Stimulated activated naive B cell treated with anti-CD40 and anti-IgM and Interleukin-4, amounts not matched to agents 10 μg/mL and 1 μg/mL and 100 μg/mL, for 72 hours (primary cell): ENCODE results near the gene GABBR2.

ENCODE experiments used
- ATAC-seq, 2 donors: fragments of 150-1000 bp; cut with Tn5 transposase; replicated peaks; 2 replicates each; pipeline ENCODE4 v1.10.0; 2021; ENCODE audit warnings: moderate library complexity in 1 of 2
- DNase-seq: peaks from one replicate; pipeline ENCODE4 v3.0.0; 2021
- H3K27ac Mint-ChIP-seq: one replicate; pipeline ENCODE4 v1.8.0; 2022; ENCODE audit warnings: mild to moderate bottlenecking, mixed read lengths
- H3K27me3 Mint-ChIP-seq, 2 donors: one replicate each; pipeline ENCODE4 v1.8.0; 2022; ENCODE audit warnings: mixed read lengths in 2 of 2
- H3K36me3 Mint-ChIP-seq, 2 donors: one replicate each; pipeline ENCODE4 v1.8.0; 2022; ENCODE audit warnings: mixed read lengths in 2 of 2, mild to moderate bottlenecking in 1 of 2
- H3K4me1 Mint-ChIP-seq, 2 donors: one replicate each; pipeline ENCODE4 v1.8.0; 2022; ENCODE audit warnings: mixed read lengths in 2 of 2, mild to moderate bottlenecking in 1 of 2
- H3K4me3 Mint-ChIP-seq, 2 donors: one replicate each; pipeline ENCODE4 v1.8.0; 2022; ENCODE audit warnings: mild to moderate bottlenecking in 2 of 2, mixed read lengths in 2 of 2, moderate library complexity in 1 of 2
- H3K9me3 Mint-ChIP-seq, 2 donors: one replicate each; pipeline ENCODE4 v1.8.0; 2022; ENCODE audit warnings: mixed read lengths in 2 of 2, mild to moderate bottlenecking in 1 of 2

Gene GABBR2

GRCh38 chr9:98565152-98566135, 143.3 kb downstream of the GABBR2 start:
- no peak overlapping the region for H3K4me3 Mint-ChIP-seq

GRCh38 chr9:98564714-98565113, 144.0 kb downstream of the GABBR2 start:
- Mint-ChIP-seq H3K4me1 (no peaks in the 10 kb centered on the region), H3K36me3 (no peaks in the 10 kb centered on the region), H3K9me3 (no peaks in the 10 kb centered on the region), H3K27ac (no peak overlapping the region), H3K4me3 (no peak overlapping the region), H3K27me3 (peaks cover 0 to 12% of the 10 kb centered on the region in 2 donors)
- DNase-seq (no peak), ATAC-seq (no peak)

More at GRCh38 chr9:98565152-98566135, 143.3 kb downstream of the GABBR2 start:
- ATAC-seq (no peak), DNase-seq (no peak)
- peaks cover 0 to 8% of the 10 kb centered on the region in 2 donors for H3K27me3 Mint-ChIP-seq
- no peaks in the 10 kb centered on the region for H3K9me3 Mint-ChIP-seq
- no peaks in the 10 kb centered on the region for H3K4me1 Mint-ChIP-seq
- no peaks in the 10 kb centered on the region for H3K36me3 Mint-ChIP-seq
- no peak overlapping the region for H3K27ac Mint-ChIP-seq

GRCh38 chr9:98563988-98564387, 144.7 kb downstream of the GABBR2 start:
- no peak overlapping the region for H3K27ac Mint-ChIP-seq
- DNase-seq (no peak), ATAC-seq (no peak)
- no peaks in the 10 kb centered on the region for H3K9me3 Mint-ChIP-seq
- H3K4me1 Mint-ChIP-seq, result no peaks in the 10 kb centered on the region
- no peaks in the 10 kb centered on the region for H3K36me3 Mint-ChIP-seq
- H3K4me3 Mint-ChIP-seq, result no peak overlapping the region
- peaks cover 0 to 12% of the 10 kb centered on the region in 2 donors for H3K27me3 Mint-ChIP-seq

GRCh38 chr9:98563212-98563907, 145.4 kb downstream of the GABBR2 start:
- Mint-ChIP-seq H3K36me3 (no peaks in the 10 kb centered on the region), H3K4me1 (peaks cover 0 to 1% of the 10 kb centered on the region in 2 donors), H3K27ac (no peak overlapping the region)

GRCh38 chr9:98559561-98559960, 149.2 kb downstream of the GABBR2 start:
- Mint-ChIP-seq H3K36me3 (no peaks in the 10 kb centered on the region), H3K27ac (no peak overlapping the region), H3K9me3 (no peaks in the 10 kb centered on the region), H3K4me1 (peaks cover 0 to 1% of the 10 kb centered on the region in 2 donors), H3K4me3 (no peak overlapping the region), H3K27me3 (peaks cover 5 to 27% of the 10 kb centered on the region in 2 donors)
- ATAC-seq (no peak), DNase-seq (no peak)

More at GRCh38 chr9:98563212-98563907, 145.4 kb downstream of the GABBR2 start:
- ATAC-seq (no peak), DNase-seq (no peak)
- peaks cover 0 to 15% of the 10 kb centered on the region in 2 donors for H3K27me3 Mint-ChIP-seq
- no peak overlapping the region for H3K4me3 Mint-ChIP-seq
- H3K9me3 Mint-ChIP-seq, result no peaks in the 10 kb centered on the region

- ATAC-seq (no peak), DNase-seq (no peak)
- Mint-ChIP-seq H3K27me3 (peaks cover 11 to 27% of the 10 kb centered on the region in 2 donors), H3K27ac (no peak overlapping the region), H3K4me3 (no peak overlapping the region), H3K9me3 (no peaks in the 10 kb centered on the region), H3K36me3 (no peaks in the 10 kb centered on the region), H3K4me1 (peaks cover 0 to 1% of the 10 kb centered on the region in 2 donors)
These were observed 150.2 kb downstream of the GABBR2 start for GRCh38 chr9:98558575-98558974.

GRCh38 chr9:98556511-98556910, 152.2 kb downstream of the GABBR2 start:
- H3K27me3 Mint-ChIP-seq, result peaks cover 16 to 23% of the 10 kb centered on the region in 2 donors
- ATAC-seq (no peak), DNase-seq (no peak)
- H3K27ac Mint-ChIP-seq, result no peak overlapping the region
- H3K9me3 Mint-ChIP-seq, result no peaks in the 10 kb centered on the region
- peaks cover 0 to 1% of the 10 kb centered on the region in 2 donors for H3K4me1 Mint-ChIP-seq
- H3K36me3 Mint-ChIP-seq, result no peaks in the 10 kb centered on the region
- no peak overlapping the region for H3K4me3 Mint-ChIP-seq

GRCh38 chr9:98555651-98556465, 152.9 kb downstream of the GABBR2 start:
- no peak for DNase-seq
- no peak overlapping the region for H3K4me3 Mint-ChIP-seq
- H3K4me1 Mint-ChIP-seq, result peaks cover 0 to 1% of the 10 kb centered on the region in 2 donors
- no peaks in the 10 kb centered on the region for H3K9me3 Mint-ChIP-seq
- H3K36me3 Mint-ChIP-seq, result no peaks in the 10 kb centered on the region
- H3K27me3 Mint-ChIP-seq, result peaks cover 16 to 19% of the 10 kb centered on the region in 2 donors
- no peak for ATAC-seq
- H3K27ac Mint-ChIP-seq, result no peak overlapping the region

- H3K4me1 Mint-ChIP-seq, result peaks cover 0 to 1% of the 10 kb centered on the region in 2 donors
- DNase-seq (no peak), ATAC-seq (no peak)
- peaks cover 16 to 19% of the 10 kb centered on the region in 2 donors for H3K27me3 Mint-ChIP-seq
- no peak overlapping the region for H3K4me3 Mint-ChIP-seq
- no peaks in the 10 kb centered on the region for H3K36me3 Mint-ChIP-seq
- H3K9me3 Mint-ChIP-seq, result no peaks in the 10 kb centered on the region
- H3K27ac Mint-ChIP-seq, result no peak overlapping the region
These were observed 154.0 kb downstream of the GABBR2 start for GRCh38 chr9:98554752-98555151.

GRCh38 chr9:98552331-98552730, 156.4 kb downstream of the GABBR2 start:
- Mint-ChIP-seq H3K27ac (no peak overlapping the region), H3K27me3 (peaks cover 15 to 16% of the 10 kb centered on the region in 2 donors), H3K4me3 (no peak overlapping the region), H3K4me1 (no peaks in the 10 kb centered on the region), H3K9me3 (no peaks in the 10 kb centered on the region), H3K36me3 (no peaks in the 10 kb centered on the region)
- DNase-seq, result no peak
- ATAC-seq, result no peak

GRCh38 chr9:98551511-98552286, 157.0 kb downstream of the GABBR2 start:
- Mint-ChIP-seq H3K4me1 (no peaks in the 10 kb centered on the region), H3K36me3 (no peaks in the 10 kb centered on the region), H3K27me3 (peaks cover 11% of the 10 kb centered on the region in 2 donors), H3K4me3 (no peak overlapping the region), H3K27ac (no peak overlapping the region), H3K9me3 (no peaks in the 10 kb centered on the region)
- no peak for ATAC-seq
- DNase-seq, result no peak

GRCh38 chr9:98550206-98550820, 158.4 kb downstream of the GABBR2 start:
- no peaks in the 10 kb centered on the region for H3K4me1 Mint-ChIP-seq
- H3K27me3 Mint-ChIP-seq, result peaks cover 4 to 11% of the 10 kb centered on the region in 2 donors
- H3K9me3 Mint-ChIP-seq, result no peaks in the 10 kb centered on the region
- ATAC-seq, result no peak
- H3K27ac Mint-ChIP-seq, result no peak overlapping the region
- no peak overlapping the region for H3K4me3 Mint-ChIP-seq
- no peak for DNase-seq
- no peaks in the 10 kb centered on the region for H3K36me3 Mint-ChIP-seq

GRCh38 chr9:98549401-98549800, 159.3 kb downstream of the GABBR2 start:
- Mint-ChIP-seq H3K9me3 (no peaks in the 10 kb centered on the region), H3K4me1 (no peaks in the 10 kb centered on the region), H3K4me3 (no peak overlapping the region), H3K36me3 (no peaks in the 10 kb centered on the region), H3K27ac (no peak overlapping the region), H3K27me3 (peaks cover 4 to 11% of the 10 kb centered on the region in 2 donors)
- no peak for DNase-seq
- ATAC-seq, result no peak
